G401 (cell line): Measurements from ENCODE around the gene ATP5PB. TPM values are rescaled to one million over a fixed set of nuclear protein-coding genes. Genes with fewer than 3 reads are reported as not detected.
A peak's percentile ranks its signal among the peaks of the same experiment; 100 is the strongest.

Experiments used
- DNase-seq: peaks from one replicate; pipeline ENCODE4 v3.0.0-alpha.2; 2015; ENCODE audit warnings: low spot score
- in situ Hi-C: cut with HindIII; loops from 2 replicates; pipeline ENCODE4 v1.10.0; 2016; ENCODE audit warnings: low sequenced_read_pairs, mixed read lengths
- total RNA-seq: library from RNA; depleted of rRNA; stranded (reverse); fragments of >200 nt; shearing (Covaris generic); gene quantifications from 2 replicates; pipeline ENCODE4 v1.2.3, GENCODE V29; 2014

ATP5PB gene
- total RNA-seq, 1 experiment from 2014 or later: 851 TPM

- no peak for DNase-seq
- in situ Hi-C loops: no loop called here
These were observed 21.7 kb downstream of the ATP5PB start for GRCh38 chr1:111471012-111471411.

GRCh38 chr1:111471538-111471937 lies 22.3 kb downstream of the ATP5PB start:
- in situ Hi-C loops: no loop called here
- no peak for DNase-seq

GRCh38 chr1:111474106-111474505 lies 24.8 kb downstream of the ATP5PB start:
- in situ Hi-C loops: no loop called here

GRCh38 chr1:111474521-111474920 lies 25.3 kb downstream of the ATP5PB start:
- in situ Hi-C loops: no loop called here
- no peak for DNase-seq

More at GRCh38 chr1:111474106-111474505, 24.8 kb downstream of the ATP5PB start:
- DNase-seq: no peak

GRCh38 chr1:111475701-111476100 lies 26.4 kb downstream of the ATP5PB start:
- in situ Hi-C loops: no loop called here

GRCh38 chr1:111476214-111476613 lies 26.9 kb downstream of the ATP5PB start:
- no peak for DNase-seq
- in situ Hi-C loops: no loop called here

More at GRCh38 chr1:111475701-111476100, 26.4 kb downstream of the ATP5PB start:
- DNase-seq: no peak

- in situ Hi-C loops: no loop called here
These were observed 27.6 kb downstream of the ATP5PB start for GRCh38 chr1:111476761-111477309.

GRCh38 chr1:111480674-111481073 lies 31.4 kb downstream of the ATP5PB start:
- DNase-seq: no peak
- in situ Hi-C loops: no loop called here

More at GRCh38 chr1:111476761-111477309, 27.6 kb downstream of the ATP5PB start:
- no peak for DNase-seq

- DNase-seq: peak; percentile 43
- in situ Hi-C loops: no loop called here
These were observed 32.3 kb downstream of the ATP5PB start for GRCh38 chr1:111481387-111482221.

GRCh38 chr1:111483166-111483565 lies 33.9 kb downstream of the ATP5PB start:
- in situ Hi-C loops: no loop called here
- DNase-seq: no peak

GRCh38 chr1:111483876-111484275 lies 34.6 kb downstream of the ATP5PB start:
- in situ Hi-C loops: no loop called here

GRCh38 chr1:111484391-111485026 lies 35.2 kb downstream of the ATP5PB start:
- in situ Hi-C loops: no loop called here
- no peak for DNase-seq

More at GRCh38 chr1:111483876-111484275, 34.6 kb downstream of the ATP5PB start:
- DNase-seq: no peak

GRCh38 chr1:111486431-111486830 lies 37.2 kb downstream of the ATP5PB start:
- DNase-seq: no peak
- in situ Hi-C loops: no loop called here

- in situ Hi-C loops: no loop called here
- no peak for DNase-seq
These were observed 37.9 kb downstream of the ATP5PB start for GRCh38 chr1:111487133-111487532.

GRCh38 chr1:111488669-111489068 lies 39.4 kb downstream of the ATP5PB start:
- DNase-seq: no peak

GRCh38 chr1:111489604-111490003 lies 40.3 kb downstream of the ATP5PB start:
- in situ Hi-C loops: no loop called here
- no peak for DNase-seq

More at GRCh38 chr1:111488669-111489068, 39.4 kb downstream of the ATP5PB start:
- in situ Hi-C loops: no loop called here

GRCh38 chr1:111490220-111490619 lies 41.0 kb downstream of the ATP5PB start:
- in situ Hi-C loops: no loop called here
- DNase-seq: no peak

- in situ Hi-C loops: no loop called here
- no peak for DNase-seq
These were observed 41.8 kb downstream of the ATP5PB start for GRCh38 chr1:111491070-111491469.

- in situ Hi-C loops: no loop called here
- DNase-seq: no peak
These were observed 47.1 kb downstream of the ATP5PB start for GRCh38 chr1:111496398-111496797.

GRCh38 chr1:111497592-111497991 lies 48.3 kb downstream of the ATP5PB start:
- no peak for DNase-seq
- in situ Hi-C loops: no loop called here
